GM19023 (cell line): ENCODE results near the gene MAP3K5.
A peak's percentile ranks its signal among the peaks of the same experiment; 100 is the strongest.

Experiments used
- ATAC-seq: cut with Tn5 transposase; IDR thresholded peaks from one replicate; pipeline ENCODE4 v1.9.1; 2021; ENCODE audit warnings: mild to moderate bottlenecking, moderate library complexity; ENCODE audit not compliant: unreplicated experiment

MAP3K5 gene

GRCh38 chr6:136751991-136752390 is 40.3 kb downstream of the MAP3K5 start:
- no peak for ATAC-seq

- peak; percentile 88 for ATAC-seq
Observed at GRCh38 chr6:136751522-136751956, 40.7 kb downstream of the MAP3K5 start.

DNA sequence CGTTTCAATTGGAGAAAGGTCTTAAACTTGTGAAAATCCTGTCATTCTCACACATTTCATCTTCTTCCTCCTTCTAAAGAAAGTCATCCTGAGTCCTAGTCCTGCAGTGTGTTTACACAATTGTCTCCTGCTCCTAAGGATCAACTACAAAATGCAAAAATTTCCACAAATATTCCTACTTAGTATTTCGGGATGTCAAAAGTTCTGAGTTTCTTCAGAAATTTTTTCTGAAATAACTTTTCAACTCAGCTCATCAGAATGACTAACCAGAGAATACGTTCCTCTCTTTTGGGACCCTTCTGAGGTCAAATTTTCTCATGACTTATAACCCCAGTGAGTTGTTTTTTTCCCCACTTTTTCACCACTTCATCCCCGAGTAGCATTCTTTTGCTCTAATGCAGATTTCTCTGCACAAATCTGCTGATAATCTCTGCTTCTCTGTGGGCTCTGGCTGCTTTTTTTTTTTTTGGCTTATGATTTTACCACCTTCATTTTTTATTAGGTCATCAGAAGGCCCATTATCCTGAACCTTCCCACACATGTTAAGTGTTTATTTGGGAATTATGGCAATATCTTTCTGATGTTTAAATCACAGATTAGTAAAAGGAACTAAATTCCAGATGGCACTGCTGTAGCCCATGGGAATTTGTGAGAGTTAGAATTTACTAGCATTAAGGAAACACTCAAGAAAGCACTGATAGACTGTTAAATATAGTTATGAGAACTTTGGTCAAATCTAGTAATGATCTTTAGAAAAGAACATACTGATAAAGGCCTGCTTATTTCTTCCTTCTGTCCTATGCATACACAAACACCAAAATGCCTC is 41.4 kb downstream of the MAP3K5 start:
- peak; percentile 7 for ATAC-seq

DNA sequence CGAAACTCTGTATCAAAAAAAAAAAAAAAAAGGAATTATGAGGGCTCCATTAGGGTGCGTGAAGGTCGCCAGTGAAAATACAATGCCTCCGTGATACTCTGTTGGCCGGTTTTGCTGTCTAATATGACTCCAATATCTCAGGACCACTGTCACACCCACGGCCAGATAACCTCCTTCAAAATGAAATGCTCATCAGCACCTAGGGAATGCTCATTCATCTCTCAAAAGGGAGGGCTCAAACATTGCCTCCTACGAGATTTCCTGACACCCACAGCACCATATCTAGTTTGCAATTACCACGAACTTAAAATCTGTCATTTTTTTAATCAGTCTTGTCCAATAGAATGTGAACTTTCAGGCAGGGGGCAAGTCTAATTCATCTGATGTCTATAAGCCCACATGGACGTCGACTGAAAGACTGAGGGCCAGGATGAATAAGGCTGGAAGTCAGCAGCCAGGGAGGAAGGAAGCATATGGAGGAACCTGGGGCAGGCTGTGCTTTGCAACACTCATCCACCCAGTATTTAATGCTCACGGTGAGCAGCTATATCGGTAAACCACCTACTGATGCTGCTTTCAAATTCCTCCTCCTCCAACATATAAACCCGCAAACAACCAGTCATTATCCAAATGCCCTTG is 42.8 kb downstream of the MAP3K5 start:
- no peak for ATAC-seq

GRCh38 chr6:136747507-136747906 is 44.8 kb downstream of the MAP3K5 start:
- ATAC-seq, result no peak

DNA sequence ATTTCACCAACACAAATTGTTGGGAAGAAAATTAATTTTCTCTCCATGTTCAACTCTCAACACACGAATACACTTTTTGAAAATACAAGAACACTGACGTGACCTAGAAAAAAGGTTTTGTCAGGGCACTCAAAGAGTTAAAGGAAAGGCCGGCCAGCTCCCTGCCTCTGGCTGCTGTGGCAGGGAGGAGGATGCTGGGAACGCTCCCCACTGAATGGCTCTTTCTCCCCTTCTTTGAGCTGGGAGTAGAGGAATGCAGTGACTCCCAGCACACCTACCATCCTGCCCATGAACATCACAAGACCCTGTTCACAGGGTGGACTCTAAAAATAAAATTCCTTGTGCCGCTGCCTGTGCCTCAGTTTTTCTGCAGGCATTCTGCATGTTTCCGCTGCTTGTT is 47.0 kb downstream of the MAP3K5 start:
- ATAC-seq, result no peak

DNA sequence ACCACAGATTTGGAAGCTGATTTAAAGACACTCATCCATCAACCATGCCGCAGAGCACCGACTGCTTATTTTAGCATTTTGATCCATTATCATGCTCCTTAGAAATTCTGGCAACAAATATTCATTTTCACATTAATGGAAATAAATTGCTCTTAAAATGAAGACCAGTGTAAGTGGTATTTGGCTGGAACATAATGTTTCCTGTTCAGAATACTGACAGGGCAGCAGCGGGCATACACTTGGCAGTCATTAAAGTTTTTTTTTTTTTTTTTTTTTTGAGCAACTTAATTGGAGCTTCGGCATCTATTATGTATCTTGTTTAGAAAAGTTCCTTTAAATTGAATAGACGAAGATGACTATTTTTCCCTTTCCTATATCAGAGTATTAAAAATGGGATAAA is 47.4 kb downstream of the MAP3K5 start:
- ATAC-seq, result no peak

DNA sequence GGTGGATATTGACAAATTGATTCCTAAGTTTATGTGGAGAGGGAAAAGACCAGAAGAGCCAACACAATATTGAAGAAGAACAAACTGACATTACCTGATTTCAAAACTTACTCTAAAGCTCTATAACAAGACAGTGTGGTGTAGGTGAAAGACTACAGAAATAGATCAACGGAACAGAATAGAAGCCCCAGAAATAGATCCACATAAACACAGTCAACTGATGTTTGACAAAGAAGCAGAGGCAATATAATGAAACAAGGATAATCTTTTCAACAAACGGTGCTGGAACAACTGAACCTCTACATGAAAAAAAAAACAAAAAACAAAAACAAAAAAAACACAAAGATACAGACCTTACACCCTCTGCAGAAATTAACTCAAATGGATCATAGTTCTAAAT is 50.2 kb downstream of the MAP3K5 start:
- no peak for ATAC-seq

DNA sequence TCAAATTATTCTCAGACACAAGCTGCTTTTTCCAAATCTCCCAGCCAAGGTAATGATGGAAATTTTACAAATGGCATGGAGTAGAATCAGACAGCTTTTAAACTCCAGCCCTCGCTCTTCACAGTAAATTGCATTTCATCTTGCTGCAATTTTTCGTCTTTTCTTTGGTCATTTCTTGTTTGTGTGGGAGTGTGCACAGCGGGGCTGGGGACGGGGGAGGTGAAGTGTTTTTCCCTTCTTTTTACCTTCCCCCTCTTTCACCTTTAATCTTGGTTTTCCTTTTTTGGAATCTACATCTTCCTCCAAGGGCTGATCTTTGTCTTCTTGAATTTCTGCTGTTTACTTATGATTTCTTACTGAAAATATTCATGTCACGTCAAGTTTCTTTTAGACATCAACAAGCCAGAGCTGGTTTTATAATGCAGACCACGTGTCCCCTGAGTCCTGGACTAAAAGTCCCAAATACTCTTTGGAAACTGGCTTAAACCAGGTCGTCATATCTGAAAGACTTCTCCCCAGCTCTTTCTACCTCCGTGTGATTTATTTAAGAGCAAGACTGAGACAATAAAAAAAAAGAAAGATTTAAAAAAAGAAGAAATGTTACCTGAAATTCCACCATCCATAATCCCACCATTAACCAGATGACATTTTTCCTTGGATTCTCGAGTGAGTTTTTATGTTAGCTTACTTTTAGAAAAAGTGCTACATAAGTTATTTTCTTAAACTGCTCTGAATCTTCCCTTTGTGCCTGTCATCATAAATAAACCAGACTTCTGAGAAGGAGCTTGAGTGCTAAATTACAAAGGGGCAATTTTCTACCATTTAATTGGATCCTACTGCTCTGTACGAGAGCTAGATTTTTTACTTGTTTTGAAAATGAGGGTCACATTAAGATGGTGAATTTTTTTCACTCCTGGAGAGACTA is 52.0 kb downstream of the MAP3K5 start:
- ATAC-seq, result no peak

- no peak for ATAC-seq
Observed at GRCh38 chr6:136739501-136739900, 52.8 kb downstream of the MAP3K5 start.

DNA sequence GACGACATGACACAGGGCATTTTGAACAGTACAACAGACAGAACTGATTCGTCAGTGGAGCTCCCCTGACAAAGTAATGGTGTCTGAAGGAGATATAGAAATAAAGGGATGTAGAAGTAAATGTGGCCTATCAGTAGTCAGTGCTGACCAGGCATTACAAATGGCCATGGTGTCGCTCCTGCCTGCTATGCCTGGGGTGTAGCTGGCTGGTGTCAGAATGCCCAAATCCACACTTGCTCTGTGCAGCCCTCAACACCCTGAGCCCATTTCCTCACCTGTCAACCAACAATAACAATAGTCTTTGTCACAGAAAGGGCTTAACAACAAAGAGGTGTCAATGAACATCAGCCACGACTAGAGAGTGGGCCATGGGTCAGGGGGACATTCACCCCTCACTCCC is 53.2 kb downstream of the MAP3K5 start:
- ATAC-seq, result no peak

GRCh38 chr6:136738692-136739057 is 53.6 kb downstream of the MAP3K5 start:
- ATAC-seq, result no peak

DNA sequence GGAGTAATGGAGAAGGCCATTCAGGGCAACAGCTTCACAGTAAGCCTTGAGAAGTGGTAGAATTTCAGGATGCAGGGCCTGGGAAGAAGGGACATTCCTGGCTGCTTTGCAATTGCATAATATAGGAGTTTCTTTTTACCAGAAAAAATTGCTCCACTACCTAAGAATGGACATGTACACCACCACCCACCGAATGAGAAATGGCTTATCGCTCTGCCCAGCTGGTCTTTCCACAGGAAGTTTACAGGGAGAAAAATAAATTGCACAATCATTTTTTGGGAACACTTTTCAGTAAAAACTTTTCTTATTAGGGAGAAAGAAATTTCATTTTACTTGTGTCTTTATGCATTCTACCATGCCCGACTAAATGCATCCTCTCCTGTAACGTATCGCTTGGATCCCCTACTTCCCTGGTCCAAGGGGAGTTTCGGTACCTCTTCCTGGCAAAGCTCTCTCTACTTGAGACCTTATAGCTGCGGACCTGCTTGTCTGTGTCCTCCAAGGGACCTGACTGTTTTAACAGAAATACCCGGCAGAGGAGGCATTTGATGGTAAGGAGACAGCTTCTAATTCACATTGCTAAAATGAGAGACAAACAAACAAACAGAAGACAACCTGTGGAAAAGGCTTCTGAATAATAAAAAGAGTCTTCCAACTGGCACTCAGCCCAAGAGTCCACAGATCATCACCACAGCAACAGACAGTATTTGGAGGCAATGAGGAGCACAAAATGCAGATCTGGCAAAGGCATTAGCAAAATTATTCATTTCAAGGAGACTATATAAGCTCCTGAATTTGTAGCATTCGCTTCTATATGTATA is 54.2 kb downstream of the MAP3K5 start:
- ATAC-seq, result no peak

GRCh38 chr6:136737374-136737844 is 54.9 kb downstream of the MAP3K5 start:
- no peak for ATAC-seq

GRCh38 chr6:136736281-136736960 is 55.9 kb downstream of the MAP3K5 start:
- no peak for ATAC-seq

DNA sequence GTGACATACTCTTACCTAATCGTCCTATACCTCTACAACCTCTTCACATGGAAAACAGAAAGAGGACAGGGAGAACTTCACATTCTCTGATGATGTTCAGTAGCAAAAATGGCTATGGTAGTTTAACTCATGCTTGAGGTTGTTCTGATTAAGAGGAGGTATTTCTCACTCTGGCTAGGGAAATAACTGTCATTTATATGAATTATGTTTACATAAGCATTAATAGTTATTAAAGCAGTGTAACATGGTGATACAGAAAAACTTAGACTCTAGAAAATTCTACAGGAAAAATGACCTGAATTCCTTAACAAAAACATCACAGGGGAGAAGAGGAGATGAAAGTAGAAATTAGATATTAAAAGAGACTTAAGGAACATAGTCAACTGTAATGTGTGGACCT is 57.3 kb downstream of the MAP3K5 start:
- ATAC-seq, result no peak

- ATAC-seq, result no peak
Observed at GRCh38 chr6:136732889-136733288, 59.4 kb downstream of the MAP3K5 start.

GRCh38 chr6:136729832-136730231 is 62.4 kb downstream of the MAP3K5 start:
- ATAC-seq, result no peak

- no peak for ATAC-seq
Observed at GRCh38 chr6:136728976-136729515, 63.2 kb downstream of the MAP3K5 start.
